GM12891 (cell line): ENCODE results near the gene SLC30A3.

Experiments
- PAX5 ChIP-seq: IDR thresholded peaks from 2 replicates; pipeline ENCODE4 v1.6.1; 2011; ENCODE audit warnings: low read length, moderate library complexity, mild to moderate bottlenecking; ENCODE audit not compliant: insufficient read depth, severe bottlenecking
- POLR2A ChIP-seq: IDR thresholded peaks from 2 replicates; pipeline ENCODE4 v1.6.1; 2011; ENCODE audit warnings: low read depth, low read length, control low read depth
- POLR2AphosphoS5 ChIP-seq: IDR thresholded peaks from 2 replicates; pipeline ENCODE4 v1.6.1; 2011; ENCODE audit warnings: low read depth, low read length, control low read depth
- POU2F2 ChIP-seq: IDR thresholded peaks from 2 replicates; pipeline ENCODE4 v1.6.1; 2011; ENCODE audit warnings: low read depth, mild to moderate bottlenecking, control low read depth, low read length, moderate library complexity
- SPI1 ChIP-seq: IDR thresholded peaks from 2 replicates; pipeline ENCODE4 v1.6.1; 2011; ENCODE audit warnings: low read depth, low read length, control low read depth
- TAF1 ChIP-seq: IDR thresholded peaks from 2 replicates; pipeline ENCODE4 v1.6.1; 2011; ENCODE audit warnings: low read depth, low read length, control low read depth

- TF ChIP-seq POLR2A (no peak), POLR2AphosphoS5 (no peak), TAF1 (no peak), SPI1 (no peak), POU2F2 (no peak), PAX5 (no peak)
These were observed 723 bp upstream of the SLC30A3 start for GRCh38 chr2:27263287-27264252.
